Measurements from ENCODE around the gene ANO2. TPM values are rescaled to one million over a fixed set of nuclear protein-coding genes. Genes with fewer than 3 reads are reported as not detected.

ANO2 gene
- polyA plus RNA-seq, 1 donor from 2014 or later: 1.8 TPM

DNA sequence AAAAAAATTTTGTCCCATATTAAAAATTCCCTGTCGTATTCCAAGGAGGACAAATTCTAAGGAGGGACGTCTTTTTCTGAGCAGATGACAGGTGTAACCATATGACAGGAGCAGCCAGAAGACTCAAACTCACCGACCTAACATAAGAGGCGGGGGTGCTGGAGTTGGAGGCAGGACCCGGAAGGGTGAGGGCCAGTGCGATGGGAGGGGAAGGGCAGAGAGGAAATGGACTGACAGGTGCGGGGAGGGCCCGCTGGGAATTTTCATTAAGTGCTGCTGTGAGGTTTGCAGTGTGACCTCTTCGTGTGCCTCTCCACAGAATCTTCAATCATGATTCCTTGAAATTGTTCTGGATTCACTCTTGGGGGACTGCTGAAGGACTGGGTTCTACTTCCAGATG lies 323.7 kb downstream of the ANO2 start:
- Histone ChIP-seq H3K4me3 (ENCODE audit: low read length) (no peak overlapping the region), H3K9ac (ENCODE audit: low read length) (no peak overlapping the region), H3K27me3 (ENCODE audit: insufficient read depth, low read depth, low read length) (no peaks in the 10 kb centered on the region), H3K27ac (ENCODE audit: low read length) (no peak overlapping the region), H3K9me3 (ENCODE audit: low read length) (peaks cover 3% of the 10 kb centered on the region), H3K9me2 (ENCODE audit: insufficient read depth, low read length) (no peaks in the 10 kb centered on the region), H3K4me2 (ENCODE audit: low read length) (no peak overlapping the region), H4K20me1 (ENCODE audit: insufficient read depth) (no peaks in the 10 kb centered on the region), H3K36me3 (ENCODE audit: insufficient read depth, low read length) (no peaks in the 10 kb centered on the region), H3F3A (ENCODE audit: insufficient read depth, low read length, poor library complexity, severe bottlenecking) (no peaks in the 10 kb centered on the region), H2AFZ (ENCODE audit: low read depth, low read length) (no peak overlapping the region), H3K79me2 (replicated peaks; ENCODE audit: insufficient read depth, low read length) (no peaks in the 10 kb centered on the region)
- no peak for TF ChIP-seq SMC3 (conservative IDR thresholded peaks at IDR 0.05; ENCODE audit: poor library complexity)
- TF ChIP-seq EZH2 (IDR thresholded peaks at IDR 0.05; ENCODE audit: borderline replicate concordance, insufficient read depth, low read length, poor library complexity, severe bottlenecking): no peak
- no peak for TF ChIP-seq RAD21 (conservative IDR thresholded peaks at IDR 0.05)
- TF ChIP-seq, protein P1, sequence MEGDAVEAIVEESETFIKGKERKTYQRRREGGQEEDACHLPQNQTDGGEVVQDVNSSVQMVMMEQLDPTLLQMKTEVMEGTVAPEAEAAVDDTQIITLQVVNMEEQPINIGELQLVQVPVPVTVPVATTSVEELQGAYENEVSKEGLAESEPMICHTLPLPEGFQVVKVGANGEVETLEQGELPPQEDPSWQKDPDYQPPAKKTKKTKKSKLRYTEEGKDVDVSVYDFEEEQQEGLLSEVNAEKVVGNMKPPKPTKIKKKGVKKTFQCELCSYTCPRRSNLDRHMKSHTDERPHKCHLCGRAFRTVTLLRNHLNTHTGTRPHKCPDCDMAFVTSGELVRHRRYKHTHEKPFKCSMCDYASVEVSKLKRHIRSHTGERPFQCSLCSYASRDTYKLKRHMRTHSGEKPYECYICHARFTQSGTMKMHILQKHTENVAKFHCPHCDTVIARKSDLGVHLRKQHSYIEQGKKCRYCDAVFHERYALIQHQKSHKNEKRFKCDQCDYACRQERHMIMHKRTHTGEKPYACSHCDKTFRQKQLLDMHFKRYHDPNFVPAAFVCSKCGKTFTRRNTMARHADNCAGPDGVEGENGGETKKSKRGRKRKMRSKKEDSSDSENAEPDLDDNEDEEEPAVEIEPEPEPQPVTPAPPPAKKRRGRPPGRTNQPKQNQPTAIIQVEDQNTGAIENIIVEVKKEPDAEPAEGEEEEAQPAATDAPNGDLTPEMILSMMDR (IDR thresholded peaks at IDR 0.05; ENCODE audit: poor library complexity, severe bottlenecking): no peak
- no peak for TF ChIP-seq MXI1 (conservative IDR thresholded peaks at IDR 0.05; ENCODE audit: poor library complexity, severe bottlenecking)
- TF ChIP-seq EP300 (conservative IDR thresholded peaks at IDR 0.05; ENCODE audit: poor library complexity, severe bottlenecking): no peak
- no peak for TF ChIP-seq POLR2AphosphoS5 (IDR thresholded peaks at IDR 0.05)
- TF ChIP-seq, protein P2, sequence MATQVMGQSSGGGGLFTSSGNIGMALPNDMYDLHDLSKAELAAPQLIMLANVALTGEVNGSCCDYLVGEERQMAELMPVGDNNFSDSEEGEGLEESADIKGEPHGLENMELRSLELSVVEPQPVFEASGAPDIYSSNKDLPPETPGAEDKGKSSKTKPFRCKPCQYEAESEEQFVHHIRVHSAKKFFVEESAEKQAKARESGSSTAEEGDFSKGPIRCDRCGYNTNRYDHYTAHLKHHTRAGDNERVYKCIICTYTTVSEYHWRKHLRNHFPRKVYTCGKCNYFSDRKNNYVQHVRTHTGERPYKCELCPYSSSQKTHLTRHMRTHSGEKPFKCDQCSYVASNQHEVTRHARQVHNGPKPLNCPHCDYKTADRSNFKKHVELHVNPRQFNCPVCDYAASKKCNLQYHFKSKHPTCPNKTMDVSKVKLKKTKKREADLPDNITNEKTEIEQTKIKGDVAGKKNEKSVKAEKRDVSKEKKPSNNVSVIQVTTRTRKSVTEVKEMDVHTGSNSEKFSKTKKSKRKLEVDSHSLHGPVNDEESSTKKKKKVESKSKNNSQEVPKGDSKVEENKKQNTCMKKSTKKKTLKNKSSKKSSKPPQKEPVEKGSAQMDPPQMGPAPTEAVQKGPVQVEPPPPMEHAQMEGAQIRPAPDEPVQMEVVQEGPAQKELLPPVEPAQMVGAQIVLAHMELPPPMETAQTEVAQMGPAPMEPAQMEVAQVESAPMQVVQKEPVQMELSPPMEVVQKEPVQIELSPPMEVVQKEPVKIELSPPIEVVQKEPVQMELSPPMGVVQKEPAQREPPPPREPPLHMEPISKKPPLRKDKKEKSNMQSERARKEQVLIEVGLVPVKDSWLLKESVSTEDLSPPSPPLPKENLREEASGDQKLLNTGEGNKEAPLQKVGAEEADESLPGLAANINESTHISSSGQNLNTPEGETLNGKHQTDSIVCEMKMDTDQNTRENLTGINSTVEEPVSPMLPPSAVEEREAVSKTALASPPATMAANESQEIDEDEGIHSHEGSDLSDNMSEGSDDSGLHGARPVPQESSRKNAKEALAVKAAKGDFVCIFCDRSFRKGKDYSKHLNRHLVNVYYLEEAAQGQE (IDR thresholded peaks at IDR 0.05; ENCODE audit: borderline replicate concordance): no peak
- no peak for TF ChIP-seq TAF1 (IDR thresholded peaks at IDR 0.05; ENCODE audit: low read depth)

DNA sequence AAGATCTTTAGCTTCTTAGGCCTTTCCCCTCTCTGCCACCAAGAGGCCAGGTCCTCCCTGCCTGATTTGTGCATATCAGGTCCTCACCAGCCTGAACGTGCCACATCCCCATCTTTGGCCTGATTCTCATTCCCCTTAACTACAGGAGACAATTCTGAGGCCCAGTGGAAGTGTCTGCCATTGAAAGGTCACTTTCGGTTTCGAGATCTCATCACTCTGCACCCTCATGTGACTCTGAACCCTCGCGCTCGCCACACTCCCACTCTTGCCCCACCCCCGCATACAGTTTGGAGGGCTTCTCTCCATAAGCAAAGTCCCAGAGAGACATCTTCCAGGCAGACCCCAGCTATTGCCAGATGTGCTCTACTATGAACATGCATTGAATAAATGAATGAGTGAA lies 324.2 kb downstream of the ANO2 start:
- Histone ChIP-seq H3K36me3 (ENCODE audit: insufficient read depth, low read length) (no peaks in the 10 kb centered on the region), H3F3A (ENCODE audit: insufficient read depth, low read length, poor library complexity, severe bottlenecking) (no peaks in the 10 kb centered on the region), H3K27me3 (ENCODE audit: insufficient read depth, low read depth, low read length) (no peaks in the 10 kb centered on the region), H3K9me3 (ENCODE audit: low read length) (peaks cover 3% of the 10 kb centered on the region), H3K9ac (ENCODE audit: low read length) (no peak overlapping the region), H3K27ac (ENCODE audit: low read length) (no peak overlapping the region), H3K4me3 (ENCODE audit: low read length) (no peak overlapping the region), H3K4me2 (ENCODE audit: low read length) (no peak overlapping the region), H2AFZ (ENCODE audit: low read depth, low read length) (no peak overlapping the region), H3K9me2 (ENCODE audit: insufficient read depth, low read length) (no peaks in the 10 kb centered on the region), H4K20me1 (ENCODE audit: insufficient read depth) (no peaks in the 10 kb centered on the region), H3K79me2 (replicated peaks; ENCODE audit: insufficient read depth, low read length) (no peaks in the 10 kb centered on the region)
- TF ChIP-seq MXI1 (conservative IDR thresholded peaks at IDR 0.05; ENCODE audit: poor library complexity, severe bottlenecking) (no peak), SMC3 (conservative IDR thresholded peaks at IDR 0.05; ENCODE audit: poor library complexity) (no peak), POLR2AphosphoS5 (IDR thresholded peaks at IDR 0.05) (no peak), EP300 (conservative IDR thresholded peaks at IDR 0.05; ENCODE audit: poor library complexity, severe bottlenecking) (no peak), EZH2 (IDR thresholded peaks at IDR 0.05; ENCODE audit: borderline replicate concordance, insufficient read depth, low read length, poor library complexity, severe bottlenecking) (no peak), TAF1 (IDR thresholded peaks at IDR 0.05; ENCODE audit: low read depth) (no peak)
- TF ChIP-seq, protein P1 (IDR thresholded peaks at IDR 0.05; ENCODE audit: poor library complexity, severe bottlenecking): no peak
- TF ChIP-seq, protein P2 (IDR thresholded peaks at IDR 0.05; ENCODE audit: borderline replicate concordance): no peak

Measured in neural cell (in vitro differentiated cells).